HG03025 (cell line): ENCODE measurements around the gene SESN1.

Source experiments
- ATAC-seq: cut with Tn5 transposase; IDR thresholded peaks from one replicate; pipeline ENCODE4 v1.9.1; 2021; ENCODE audit warnings: mild to moderate bottlenecking, moderate library complexity; ENCODE audit not compliant: unreplicated experiment, low FRiP score

Gene SESN1

DNA sequence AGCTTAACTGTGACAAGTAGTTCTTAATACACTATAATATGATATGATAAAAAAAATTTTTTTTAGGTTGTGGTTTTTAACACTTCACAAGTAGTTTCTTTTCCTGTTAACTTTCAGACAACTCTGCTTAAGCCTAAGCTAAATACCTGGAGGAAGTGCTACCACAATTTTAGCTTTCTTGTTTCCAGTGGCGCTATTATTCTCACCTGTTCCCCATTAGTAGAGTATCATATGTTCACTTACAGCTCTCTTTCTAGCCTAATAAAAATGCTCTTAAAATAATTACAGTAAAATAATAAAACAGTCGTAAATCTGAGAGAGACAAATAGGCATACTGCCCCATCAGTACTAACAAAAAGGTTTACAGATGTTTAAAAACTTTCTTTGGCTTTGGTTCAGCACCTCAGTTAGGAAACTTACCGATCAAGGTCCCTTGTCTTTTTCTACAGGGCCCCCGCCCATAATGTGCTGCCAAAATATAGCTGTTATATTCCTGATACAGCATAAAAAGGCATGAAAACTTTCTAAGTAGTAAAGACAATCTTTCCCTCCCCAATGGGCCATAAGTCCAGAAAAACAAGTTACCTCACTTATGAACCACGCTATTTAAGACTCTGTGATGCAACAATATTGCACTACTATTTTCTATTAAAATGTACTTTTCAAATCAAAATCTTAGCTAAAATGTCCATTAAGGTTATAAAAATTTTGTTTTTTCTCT, 57.9 kb downstream of the SESN1 start:
- ATAC-seq: no peak

GRCh38 chr6:109034526-109034925, 60.1 kb downstream of the SESN1 start:
- no peak for ATAC-seq

DNA sequence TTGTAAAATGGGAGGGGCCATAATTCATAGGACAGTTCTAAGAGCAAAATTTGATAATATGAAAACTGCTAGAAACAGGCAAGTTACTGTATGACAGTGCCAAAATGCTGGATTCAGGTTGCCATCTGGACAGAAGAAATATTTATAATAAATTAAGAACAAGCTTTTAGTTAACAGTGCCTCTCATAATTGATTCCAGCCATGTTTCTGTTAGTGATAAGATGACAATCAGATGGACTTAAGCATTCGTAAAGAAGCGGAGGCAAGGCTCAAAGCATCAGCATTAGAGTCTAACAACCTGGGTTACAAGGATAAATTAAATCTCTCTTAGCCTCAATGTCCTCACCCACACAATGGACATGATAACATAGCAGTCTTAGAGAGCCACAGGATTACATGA, 61.0 kb downstream of the SESN1 start:
- no peak for ATAC-seq

DNA sequence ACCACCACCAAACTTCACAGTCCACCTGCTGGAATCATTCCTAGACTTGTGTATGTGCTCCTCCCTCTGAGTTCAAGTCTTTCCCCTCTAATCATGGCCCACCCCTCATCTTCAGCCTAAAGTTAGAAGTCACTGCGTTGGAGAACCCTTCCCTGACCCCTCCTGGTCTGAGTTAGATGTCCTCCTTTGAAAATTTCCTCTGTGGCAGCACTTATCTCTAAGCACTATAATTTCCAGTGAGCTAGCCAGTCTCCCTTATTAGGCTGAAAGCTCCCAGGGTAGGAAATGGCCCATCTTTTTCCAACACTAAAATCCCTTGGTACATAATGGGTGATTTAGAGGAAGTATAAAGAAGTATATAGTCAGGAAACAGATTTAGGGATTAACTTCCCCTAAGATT, 63.2 kb downstream of the SESN1 start:
- ATAC-seq: no peak

DNA sequence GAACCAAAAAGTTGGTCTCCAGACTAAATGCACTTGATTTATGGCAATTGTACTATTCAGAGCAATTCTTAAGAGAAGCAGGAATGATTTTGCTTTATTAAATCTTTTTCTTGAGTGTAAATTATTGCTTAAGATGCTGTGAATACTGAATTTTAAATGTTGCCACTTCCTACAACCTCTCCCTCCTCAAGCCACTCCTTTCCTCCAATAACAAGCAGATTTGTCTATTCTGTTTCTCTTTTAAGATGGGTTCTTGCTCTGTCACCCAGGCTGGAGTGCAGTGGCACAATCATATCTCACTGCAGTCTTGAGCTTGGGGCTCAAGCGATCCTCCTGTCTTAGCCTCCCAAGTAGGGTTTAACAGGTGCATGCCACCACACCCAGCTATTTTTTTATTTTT, 65.3 kb downstream of the SESN1 start:
- ATAC-seq: no peak

- no peak for ATAC-seq
Measured at GRCh38 chr6:109028439-109028838, 66.2 kb downstream of the SESN1 start.

- no peak for ATAC-seq
Measured at GRCh38 chr6:109027964-109028363, 66.7 kb downstream of the SESN1 start.

GRCh38 chr6:109025639-109026038, 69.0 kb downstream of the SESN1 start:
- ATAC-seq: no peak

- ATAC-seq: no peak
Measured at GRCh38 chr6:109024784-109025183, 69.9 kb downstream of the SESN1 start.

DNA sequence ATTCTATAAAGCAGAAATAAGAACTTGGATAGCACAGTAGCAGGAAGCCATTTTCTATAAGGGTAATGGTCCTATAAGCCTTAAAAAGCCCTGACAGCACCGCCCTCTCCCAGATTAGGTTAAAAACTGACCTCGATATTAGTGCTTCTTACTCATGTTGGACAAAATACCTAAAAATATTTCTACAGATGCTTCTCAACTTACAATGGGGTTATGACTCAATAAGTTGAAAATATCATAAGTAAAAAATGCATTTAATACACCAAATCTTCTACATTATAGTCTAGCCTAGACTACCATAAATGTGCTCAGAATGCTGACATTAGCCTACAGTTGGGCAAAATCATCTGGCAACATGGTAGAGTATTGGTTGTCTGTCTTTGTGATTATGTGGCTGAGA, 70.3 kb downstream of the SESN1 start:
- ATAC-seq: no peak

DNA sequence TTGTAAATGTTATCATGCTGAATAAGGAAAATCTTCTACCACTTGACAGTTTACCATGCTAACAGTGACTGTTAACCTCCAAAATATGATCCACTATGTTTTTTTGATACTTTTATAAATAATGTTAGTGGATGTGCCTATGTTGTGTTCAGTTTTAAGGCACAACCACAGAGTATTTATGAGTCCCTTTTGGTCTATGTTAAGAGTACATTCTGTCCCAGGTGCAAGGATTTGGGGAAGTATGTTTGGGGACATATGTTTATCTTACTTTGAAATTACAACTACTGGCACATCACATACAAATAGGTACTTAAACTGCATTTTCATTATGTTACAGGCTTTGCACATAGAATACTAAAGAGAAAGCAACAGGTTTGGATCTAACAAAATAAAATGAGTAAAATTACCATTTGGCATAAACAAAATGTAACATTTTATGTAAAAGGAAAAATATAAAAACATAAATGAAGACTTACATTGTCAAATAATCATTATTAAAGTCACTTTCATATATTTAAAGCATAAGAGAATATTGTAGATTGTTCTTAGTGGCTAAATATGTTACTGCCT, 71.2 kb downstream of the SESN1 start:
- ATAC-seq: no peak

DNA sequence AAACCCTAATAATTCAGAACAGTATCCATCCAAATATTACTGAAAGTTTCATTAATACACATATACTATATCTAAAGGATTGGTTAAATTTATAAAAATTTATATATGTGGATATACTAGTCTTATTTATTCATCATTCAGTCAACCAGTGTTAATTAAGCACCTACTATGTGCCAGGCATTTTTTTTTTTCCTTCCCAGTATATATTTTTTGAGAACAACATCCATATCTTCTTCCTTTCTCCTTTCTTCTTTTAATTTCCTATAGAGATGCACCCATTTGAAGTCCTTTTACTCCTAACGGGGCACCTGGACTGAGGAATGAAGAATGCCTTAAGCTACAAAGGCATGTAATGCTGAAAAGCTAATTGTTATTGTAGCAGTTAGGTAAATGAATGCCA, 72.8 kb downstream of the SESN1 start:
- ATAC-seq: no peak

DNA sequence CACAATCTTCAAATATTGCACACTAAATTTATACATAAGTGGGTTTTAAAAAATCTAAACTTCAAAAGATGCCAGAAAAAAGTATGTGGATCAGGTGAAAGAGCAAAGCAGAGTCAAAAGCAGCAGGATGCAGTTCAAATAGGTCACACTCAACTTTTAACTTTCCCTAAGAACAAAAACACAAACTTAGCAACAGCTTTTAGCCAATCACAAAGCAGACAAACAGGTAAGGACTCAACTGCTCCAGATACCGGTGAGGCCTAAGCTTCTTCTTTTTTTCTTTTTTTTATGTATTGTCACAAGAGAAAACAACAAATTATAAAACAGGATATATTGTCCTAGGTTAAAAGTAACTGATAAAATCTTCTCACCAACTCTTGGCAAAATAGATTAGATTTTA, 74.7 kb downstream of the SESN1 start:
- ATAC-seq: no peak

GRCh38 chr6:109015176-109015575, 79.5 kb downstream of the SESN1 start:
- ATAC-seq: no peak

- no peak for ATAC-seq
Measured at GRCh38 chr6:109014606-109015005, 80.0 kb downstream of the SESN1 start.

DNA sequence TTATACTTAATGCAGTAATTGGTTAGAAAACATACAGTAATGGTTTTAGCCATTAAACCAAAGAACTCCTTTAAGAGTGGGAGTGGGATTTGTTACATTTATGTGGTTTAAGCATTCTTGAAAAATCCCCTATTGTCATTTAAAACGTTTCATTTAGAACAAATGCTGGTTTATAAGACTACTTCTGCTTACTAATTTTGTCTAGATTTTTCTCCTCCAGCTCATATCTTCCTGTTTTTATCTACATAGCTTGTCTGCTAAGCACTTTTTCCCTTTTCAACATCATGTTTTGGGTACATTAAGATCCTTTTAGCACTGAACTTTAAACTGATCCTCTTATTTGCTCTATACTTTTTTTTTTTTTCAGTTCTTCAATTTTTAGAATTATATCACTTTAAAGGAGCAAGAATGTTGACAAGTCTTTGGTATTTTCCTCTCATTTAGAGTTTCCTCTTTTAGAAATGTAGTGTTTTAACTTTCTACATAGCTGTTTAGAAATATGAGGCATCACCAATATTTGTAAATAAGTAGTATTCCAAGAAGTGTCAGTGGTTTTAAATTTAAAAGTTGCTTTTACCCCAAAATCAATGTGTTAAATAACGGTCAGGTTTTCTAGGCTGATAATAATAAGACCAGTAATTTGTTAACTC, 80.9 kb downstream of the SESN1 start:
- no peak for ATAC-seq

- ATAC-seq: no peak
Measured at GRCh38 chr6:109010705-109011102, 83.9 kb downstream of the SESN1 start.

GRCh38 chr6:109009962-109010704, 84.5 kb downstream of the SESN1 start:
- no peak for ATAC-seq

DNA sequence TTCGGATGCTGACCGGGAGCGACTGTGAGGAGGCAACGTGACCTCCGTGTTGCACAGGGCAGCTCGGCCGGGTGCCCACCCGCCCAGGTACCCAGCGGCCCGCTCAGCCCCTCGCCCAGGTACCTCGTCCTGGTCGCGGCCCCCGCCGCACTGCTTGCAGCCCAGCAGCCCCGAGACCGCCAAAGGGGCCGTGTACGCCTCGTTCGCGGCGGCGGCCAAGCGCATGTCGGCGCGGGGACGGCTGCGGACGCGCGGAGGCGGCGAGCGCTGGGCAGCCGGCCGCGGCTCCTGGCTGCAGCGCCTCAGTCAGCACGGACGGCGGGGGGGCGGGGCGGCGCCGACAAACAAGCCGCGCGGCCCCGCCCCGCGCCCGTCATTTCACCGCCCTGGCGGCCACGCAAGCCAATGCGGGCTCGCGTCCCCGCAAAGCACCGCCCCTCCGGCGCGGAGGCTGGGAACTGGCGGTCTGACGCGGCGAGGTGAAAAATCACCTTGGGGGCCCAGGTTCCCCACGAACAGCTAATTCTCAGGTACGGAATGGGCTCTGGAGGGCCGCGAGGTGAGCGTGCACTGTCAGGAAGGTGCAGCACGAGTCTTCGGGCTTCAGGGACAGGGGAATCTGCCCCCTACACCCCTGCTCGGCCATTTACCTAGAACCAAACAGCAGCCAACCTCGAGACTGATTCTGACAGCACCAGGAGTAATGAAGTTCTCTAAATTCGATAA, 85.2 kb downstream of the SESN1 start:
- peak; percentile 87 for ATAC-seq

- ATAC-seq: peak; percentile 20
Measured at GRCh38 chr6:109008537-109009235, 86.0 kb downstream of the SESN1 start.
